NCI-H82 (cell line): ENCODE data around the gene TIGIT.
"Not testable (repeated sequence)": the region's sequence is repeated elsewhere in the genome, so short reads cannot be mapped to it uniquely, and the experiment has no call there.

ENCODE experiments used
- DNase-seq: peaks from one replicate; lab custom pipeline; 2025; lab: John Stamatoyannopoulos, UW

TIGIT gene

GRCh38 chr3:114293838-114294535 is at the start of gene TIGIT:
TIGIT (plus strand) TSS chr3:114294028; CDS start chr3:114294062, 34 bp downstream.
- DNase-seq, result no peak

- no peak for DNase-seq
Measured at GRCh38 chr3:114252954-114253353, 40.9 kb upstream of the TIGIT start.

GRCh38 chr3:114253505-114253904 is 40.3 kb upstream of the TIGIT start:
- no peak for DNase-seq

- DNase-seq, result no peak
Measured at GRCh38 chr3:114259566-114259965, 34.3 kb upstream of the TIGIT start.

- no peak for DNase-seq
Measured at GRCh38 chr3:114260152-114260551, 33.7 kb upstream of the TIGIT start.

- DNase-seq, result no peak
Measured at GRCh38 chr3:114270019-114270418, 23.8 kb upstream of the TIGIT start.

GRCh38 chr3:114272271-114272670 is 21.6 kb upstream of the TIGIT start:
- no peak for DNase-seq

GRCh38 chr3:114274929-114275328 is 18.9 kb upstream of the TIGIT start:
- DNase-seq, result no peak

GRCh38 chr3:114276856-114277255 is 17.0 kb upstream of the TIGIT start:
- not testable (repeated sequence) for DNase-seq

GRCh38 chr3:114284644-114285043 is 9.2 kb upstream of the TIGIT start:
- DNase-seq, result no peak

- no peak for DNase-seq
Measured at GRCh38 chr3:114285648-114286230, 8.1 kb upstream of the TIGIT start.

GRCh38 chr3:114286266-114286665 is 7.6 kb upstream of the TIGIT start:
- no peak for DNase-seq

GRCh38 chr3:114290911-114291901 is 2.6 kb upstream of the TIGIT start:
- DNase-seq, result peak; percentile 92

- DNase-seq, result no peak
Measured at GRCh38 chr3:114294940-114295480, 1.2 kb downstream of the TIGIT start.

GRCh38 chr3:114295946-114296345 is 2.1 kb downstream of the TIGIT start:
- no peak for DNase-seq

GRCh38 chr3:114299421-114299820 is 5.6 kb downstream of the TIGIT start:
- peak; percentile 28 for DNase-seq

GRCh38 chr3:114299941-114300624 is 6.3 kb downstream of the TIGIT start:
- DNase-seq, result no peak

- DNase-seq, result no peak
Measured at GRCh38 chr3:114307222-114307830, 13.5 kb downstream of the TIGIT start.

GRCh38 chr3:114307832-114308231 is 14.0 kb downstream of the TIGIT start:
- DNase-seq, result no peak

GRCh38 chr3:114308377-114308776 is 14.5 kb downstream of the TIGIT start:
- DNase-seq, result no peak

- DNase-seq, result no peak
Measured at GRCh38 chr3:114308830-114309229, 15.0 kb downstream of the TIGIT start.
